ENCODE results near the gene TMEM115. TPM values are rescaled to one million over a fixed set of nuclear protein-coding genes. Genes with fewer than 3 reads are reported as not detected.
A peak's percentile ranks its signal among the peaks of the same experiment; 100 is the strongest.

TMEM115 gene
- total and polyA plus RNA-seq, 2 of the 4 experiments (the other 2 are of a cell fraction), result 35.3 to 47.3 TPM

DNA sequence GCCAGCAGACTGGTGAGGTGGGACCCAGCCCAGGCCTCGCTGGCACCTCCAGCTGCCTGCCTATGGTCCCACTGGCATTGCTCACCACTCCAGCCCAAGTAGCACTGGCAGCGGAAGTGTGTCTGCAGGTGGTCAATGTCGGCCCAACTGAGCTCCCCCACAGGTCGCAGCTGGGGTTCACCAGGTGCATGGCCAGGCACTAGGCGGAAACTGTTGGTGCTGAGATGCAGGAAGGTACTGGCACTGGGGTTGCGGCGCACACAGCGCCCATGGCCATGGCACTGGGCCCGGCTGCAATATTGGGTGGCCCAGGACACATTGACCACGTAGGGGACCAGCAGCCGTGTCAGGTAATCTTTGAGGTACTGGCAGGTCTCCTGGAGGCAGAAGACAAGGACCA, 41.2 kb downstream of the TMEM115 start (continued):
- TF ChIP-seq RAD21 (IDR thresholded peaks at IDR 0.05; ENCODE audit: low read length), result no peak
- TF ChIP-seq RFX5 (IDR thresholded peaks at IDR 0.05; ENCODE audit: low read depth, low read length), result no peak
- TF ChIP-seq POLR2A (IDR thresholded peaks at IDR 0.05; ENCODE audit: low read depth, low read length), result no peak
- TF ChIP-seq BHLHE40 (IDR thresholded peaks at IDR 0.05; ENCODE audit: low read depth, low read length), result no peak
- TF ChIP-seq MAZ (IDR thresholded peaks at IDR 0.05; ENCODE audit: borderline replicate concordance, low read depth, low read length), result no peak
- no peak for TF ChIP-seq FOS (IDR thresholded peaks at IDR 0.05; ENCODE audit: low read depth, low read length)
- TF ChIP-seq MXI1 (IDR thresholded peaks at IDR 0.05; ENCODE audit: borderline replicate concordance, low read depth, low read length), result no peak
- no peak for TF ChIP-seq RCOR1 (IDR thresholded peaks at IDR 0.05; ENCODE audit: insufficient replicate concordance, low read length)

DNA sequence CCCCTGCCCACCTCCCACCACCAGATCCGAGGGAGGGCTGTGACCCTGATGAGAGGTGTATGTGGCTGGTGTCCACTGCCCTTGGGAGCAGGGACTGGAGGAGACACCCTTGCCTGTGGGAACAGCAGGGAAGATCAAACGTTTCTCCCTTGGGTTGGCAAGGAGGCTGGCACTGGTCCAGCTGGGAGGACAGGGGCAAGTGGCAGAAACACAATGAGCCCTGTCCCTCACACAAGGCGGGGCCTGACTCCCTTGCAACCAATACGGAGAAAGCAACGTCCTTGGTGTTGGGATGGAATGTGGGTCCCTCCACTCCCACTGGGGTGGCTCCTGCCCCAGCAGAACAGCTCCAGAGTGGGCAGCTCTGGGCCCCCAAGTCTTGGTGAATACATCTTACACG, 42.0 kb downstream of the TMEM115 start:
- no peak overlapping the region for H3K56ac ChIP-seq (ENCODE audit: extremely low read depth, insufficient read depth, low read length)
- no peak overlapping the region for H3K18ac ChIP-seq (ENCODE audit: low read depth, low read length)
- no peaks in the 10 kb centered on the region for H3K27me3 ChIP-seq (ENCODE audit: control insufficient read depth, insufficient read depth, low read length)
- no peak overlapping the region for H3K14ac ChIP-seq (replicated peaks; ENCODE audit: low read depth, low read length)
- ChIA-PET POLR2A (ENCODE audit: unreplicated experiment) (no interaction called here), CTCF (no interaction called here)
- no peak overlapping the region for H4K5ac ChIP-seq (ENCODE audit: low read depth, low read length)
- ATAC-seq (ENCODE audit: low read depth), result no peak
- intact Hi-C loops (cut with micrococcal nuclease) (no loop called here), dilution Hi-C loops (cut with HindIII; ENCODE audit: low sequenced_read_pairs, unreplicated experiment) (no loop called here), in situ Hi-C loops (cut with MboI; ENCODE audit: low sequenced_read_pairs) (no loop called here)
- peak overlapping the region; percentile 68 for H2AK9ac ChIP-seq (replicated peaks; ENCODE audit: low read depth, low read length, poor library complexity)
- no CpG with 5 or more reads among the region's 6 CpGs for WGBS, 2 experiments (ENCODE audit: extremely low coverage in 2 of 2, insufficient read length in 1 of 2)
- no peak overlapping the region for H4K91ac ChIP-seq (ENCODE audit: insufficient read depth, low read depth, low read length)
- 0 out of 2 replicates have a peak, but pooled peaks cover 18% of the 10 kb centered on the region for H4K20me1 ChIP-seq (ENCODE audit: insufficient read depth, low read length)
- no peak for DNase-seq
- H3K9me3 ChIP-seq (ENCODE audit: control insufficient read depth, insufficient read depth, low read length), result no peaks in the 10 kb centered on the region
- no peak overlapping the region for H3K23ac ChIP-seq (ENCODE audit: low read depth, low read length)
- no peak overlapping the region for H2AFZ ChIP-seq (replicated peaks; ENCODE audit: low read length, poor library complexity)
- no TSS peak for BruUV-seq (replicated peaks)
- no peak overlapping the region for H3K27ac ChIP-seq (ENCODE audit: insufficient read depth, low read length)
- no peak overlapping the region for H2BK5ac ChIP-seq (ENCODE audit: low read depth, low read length, poor library complexity, severe bottlenecking)
- H3K9ac ChIP-seq (ENCODE audit: low read depth, low read length), result no peak overlapping the region
- no peak overlapping the region; the same call in 1 of the 2 replicates for H3K4ac ChIP-seq (ENCODE audit: low read depth, low read length)
- H3K4me2 ChIP-seq (ENCODE audit: low read depth, low read length), result no peak overlapping the region
- peaks cover 22% of the 10 kb centered on the region for H3K4me1 ChIP-seq (ENCODE audit: control insufficient read depth, insufficient read depth, low read length)
- no peak overlapping the region for H2BK20ac ChIP-seq (ENCODE audit: low read depth, low read length)
- no peak overlapping the region for H2BK120ac ChIP-seq (ENCODE audit: low read depth, low read length)
- H4K8ac ChIP-seq (ENCODE audit: low read depth in 2 of 2, low read length in 2 of 2), result no peak overlapping the region
- peaks cover 38% of the 10 kb centered on the region for H3K36me3 ChIP-seq (ENCODE audit: control insufficient read depth, insufficient read depth, low read length)
- H2AK5ac ChIP-seq (ENCODE audit: low read depth, low read length), result peak overlapping the region; percentile 5; the same call in 1 of the 2 replicates
- H3K79me1 ChIP-seq (ENCODE audit: low read depth in 1 of 2, low read length in 2 of 2), result peaks cover 29 to 56% of the 10 kb centered on the region in 2 experiments
- no peak overlapping the region for H3K4me3 ChIP-seq (ENCODE audit: insufficient read depth, low read depth, low read length)
- no peak overlapping the region for H2BK15ac ChIP-seq (ENCODE audit: low read depth, low read length)
- H3K9me1 ChIP-seq (ENCODE audit: insufficient read depth, low read length), result peaks cover 23% of the 10 kb centered on the region
- TF ChIP-seq RCOR1 (IDR thresholded peaks at IDR 0.05; ENCODE audit: insufficient replicate concordance, low read length) (no peak), CEBPB (IDR thresholded peaks at IDR 0.05; ENCODE audit: low read depth, low read length) (no peak), MAFK (IDR thresholded peaks at IDR 0.05; ENCODE audit: low read depth, low read length) (no peak), BHLHE40 (IDR thresholded peaks at IDR 0.05; ENCODE audit: low read depth, low read length) (no peak), MXI1 (IDR thresholded peaks at IDR 0.05; ENCODE audit: borderline replicate concordance, low read depth, low read length) (no peak), FOS (IDR thresholded peaks at IDR 0.05; ENCODE audit: low read depth, low read length) (no peak), POLR2A (IDR thresholded peaks at IDR 0.05; ENCODE audit: low read depth, low read length) (no peak), RFX5 (IDR thresholded peaks at IDR 0.05; ENCODE audit: low read depth, low read length) (no peak), CHD1 (IDR thresholded peaks at IDR 0.05; ENCODE audit: low read depth, low read length) (no peak), RAD21 (IDR thresholded peaks at IDR 0.05; ENCODE audit: low read length) (no peak), MAZ (IDR thresholded peaks at IDR 0.05; ENCODE audit: borderline replicate concordance, low read depth, low read length) (no peak), NFE2L2 (IDR thresholded peaks at IDR 0.05; ENCODE audit: low read depth, low read length) (no peak), SMC3 (IDR thresholded peaks at IDR 0.05; ENCODE audit: low read depth, low read length) (no peak)
- TF ChIP-seq, protein P1, sequence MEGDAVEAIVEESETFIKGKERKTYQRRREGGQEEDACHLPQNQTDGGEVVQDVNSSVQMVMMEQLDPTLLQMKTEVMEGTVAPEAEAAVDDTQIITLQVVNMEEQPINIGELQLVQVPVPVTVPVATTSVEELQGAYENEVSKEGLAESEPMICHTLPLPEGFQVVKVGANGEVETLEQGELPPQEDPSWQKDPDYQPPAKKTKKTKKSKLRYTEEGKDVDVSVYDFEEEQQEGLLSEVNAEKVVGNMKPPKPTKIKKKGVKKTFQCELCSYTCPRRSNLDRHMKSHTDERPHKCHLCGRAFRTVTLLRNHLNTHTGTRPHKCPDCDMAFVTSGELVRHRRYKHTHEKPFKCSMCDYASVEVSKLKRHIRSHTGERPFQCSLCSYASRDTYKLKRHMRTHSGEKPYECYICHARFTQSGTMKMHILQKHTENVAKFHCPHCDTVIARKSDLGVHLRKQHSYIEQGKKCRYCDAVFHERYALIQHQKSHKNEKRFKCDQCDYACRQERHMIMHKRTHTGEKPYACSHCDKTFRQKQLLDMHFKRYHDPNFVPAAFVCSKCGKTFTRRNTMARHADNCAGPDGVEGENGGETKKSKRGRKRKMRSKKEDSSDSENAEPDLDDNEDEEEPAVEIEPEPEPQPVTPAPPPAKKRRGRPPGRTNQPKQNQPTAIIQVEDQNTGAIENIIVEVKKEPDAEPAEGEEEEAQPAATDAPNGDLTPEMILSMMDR (conservative IDR thresholded peaks at IDR 0.05; ENCODE audit: low read depth, low read length), result no peak
- TF ChIP-seq, protein P2, sequence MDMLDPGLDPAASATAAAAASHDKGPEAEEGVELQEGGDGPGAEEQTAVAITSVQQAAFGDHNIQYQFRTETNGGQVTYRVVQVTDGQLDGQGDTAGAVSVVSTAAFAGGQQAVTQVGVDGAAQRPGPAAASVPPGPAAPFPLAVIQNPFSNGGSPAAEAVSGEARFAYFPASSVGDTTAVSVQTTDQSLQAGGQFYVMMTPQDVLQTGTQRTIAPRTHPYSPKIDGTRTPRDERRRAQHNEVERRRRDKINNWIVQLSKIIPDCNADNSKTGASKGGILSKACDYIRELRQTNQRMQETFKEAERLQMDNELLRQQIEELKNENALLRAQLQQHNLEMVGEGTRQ (IDR thresholded peaks at IDR 0.05; ENCODE audit: low read depth, low read length), result no peak
